ENCODE data around the gene CCNYL1. TPM values are rescaled to one million over a fixed set of nuclear protein-coding genes. Genes with fewer than 3 reads are reported as not detected.
"Not testable (repeated sequence)": the region's sequence is repeated elsewhere in the genome, so short reads cannot be mapped to it uniquely, and the experiment has no call there.

The CCNYL1 gene
- total RNA-seq, 8 experiments from 2014 or later: 6.0 to 67.1 (median 8.7) TPM

DNA sequence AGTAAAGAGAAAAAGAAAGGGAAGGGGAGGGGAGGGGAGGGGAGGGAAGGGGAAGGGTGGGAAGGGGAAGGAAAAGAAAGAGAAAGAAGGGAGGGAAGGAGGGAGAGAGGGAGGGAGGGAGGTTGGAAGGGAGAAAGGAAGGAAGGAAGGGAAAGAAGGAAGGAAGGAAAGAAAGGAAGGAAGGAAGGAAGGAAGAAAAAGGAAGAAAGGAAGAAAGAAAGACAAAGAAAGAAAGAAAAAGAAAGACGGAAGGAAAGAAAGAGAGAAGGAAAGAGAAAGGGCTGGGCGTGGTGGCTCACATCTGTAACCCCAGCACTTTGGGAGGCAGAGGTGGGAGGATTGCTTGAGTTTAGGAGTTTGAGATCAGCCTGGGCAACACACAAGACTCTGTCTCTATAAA, 24.6 kb upstream of the CCNYL1 start:
- no peak overlapping the region for H3K4me3 ChIP-seq
- no peak overlapping the region for H3K27ac ChIP-seq
- peaks cover 0 to 3% of the 10 kb centered on the region in 2 donors for H3K4me1 ChIP-seq (replicated peaks in 1 of 2)
- no peak for ATAC-seq (replicated peaks in 6 of 8)
- WGBS, 10 experiments: 44 to 100% (median 92%) methylated on average over 1 to 2 of the region's 2 CpGs; no CpG with 5 or more reads in 4 of the 10 experiments
- in situ Hi-C loops (cut with MboI; ENCODE audit: low pct_unique_long_range_greater_than_20kb in 2 of 9, low sequenced_read_pairs in 9 of 9, unreplicated experiment in 9 of 9): no loop called here

- Histone ChIP-seq H3K4me1 (replicated peaks in 1 of 2) (peaks cover 0 to 3% of the 10 kb centered on the region in 2 donors), H3K4me3 (no peak overlapping the region), H3K27ac (no peak overlapping the region)
- no peak for ATAC-seq (replicated peaks in 6 of 8)
- in situ Hi-C loops (cut with MboI; ENCODE audit: low pct_unique_long_range_greater_than_20kb in 2 of 9, low sequenced_read_pairs in 9 of 9, unreplicated experiment in 9 of 9): no loop called here
Observed at GRCh38 chr2:207688597-207688996, 22.8 kb upstream of the CCNYL1 start.

GRCh38 chr2:207690845-207691461, 20.5 kb upstream of the CCNYL1 start:
- H3K27ac ChIP-seq; ATAC-seq (replicated peaks in 6 of 8); H3K4me1 ChIP-seq (replicated peaks in 1 of 2); in situ Hi-C loops (cut with MboI; ENCODE audit: low pct_unique_long_range_greater_than_20kb in 2 of 9, low sequenced_read_pairs in 9 of 9, unreplicated experiment in 9 of 9); H3K4me3 ChIP-seq: not testable (repeated sequence)
- 80 to 100% (median 94%) methylated on average over 1 to 16 of the region's 16 CpGs; no CpG with 5 or more reads in 1 of the 10 experiments for WGBS, 10 experiments

DNA sequence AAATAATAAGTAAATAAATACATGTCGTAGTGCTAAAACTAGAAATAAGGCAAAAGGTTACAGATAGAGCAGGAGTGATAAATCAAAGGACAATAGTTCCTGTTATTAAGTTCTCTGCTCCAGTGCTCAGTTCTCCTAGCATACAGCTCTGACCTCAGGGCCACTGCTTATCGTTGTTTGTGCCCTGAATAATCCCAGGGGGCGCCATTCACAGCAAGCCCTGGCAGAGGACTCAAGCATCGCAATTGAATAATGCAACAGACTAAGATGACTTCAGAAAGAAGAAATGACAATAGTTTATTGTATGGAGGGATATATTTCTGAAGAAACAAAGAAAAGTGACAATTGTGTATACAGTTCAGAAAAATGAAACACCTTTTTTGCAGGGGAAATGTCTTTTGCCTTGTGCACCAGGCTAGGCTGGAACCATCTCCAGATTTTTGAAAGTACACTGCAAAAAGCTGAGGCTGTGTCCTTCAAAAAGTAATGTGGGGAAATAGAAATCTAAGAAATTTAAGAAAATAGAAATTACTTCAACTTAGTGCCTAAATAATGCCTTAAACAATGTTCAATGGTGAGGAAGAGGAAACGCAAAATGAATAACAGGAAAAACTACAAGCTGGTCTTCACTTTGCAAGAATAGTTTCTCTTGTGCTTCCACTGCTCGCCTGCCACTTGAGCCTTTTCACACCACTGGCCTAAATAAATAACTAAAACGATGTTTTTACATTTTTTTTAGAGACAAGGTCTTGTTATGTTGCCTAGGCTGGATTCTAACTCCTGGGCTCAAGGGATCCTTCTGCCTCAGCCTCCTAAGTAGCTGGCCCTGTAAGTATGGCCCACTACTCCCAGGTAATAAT, 19.0 kb upstream of the CCNYL1 start:
- 36 to 80% (median 66%) methylated on average over 2 to 6 of the region's 7 CpGs for WGBS, 10 experiments
- peak in 1 of 8 experiments; percentile 41 for ATAC-seq (replicated peaks in 6 of 8)
- H3K4me3 ChIP-seq: no peak overlapping the region
- H3K4me1 ChIP-seq (replicated peaks in 1 of 2): no peaks in the 10 kb centered on the region
- H3K27ac ChIP-seq: no peak overlapping the region
- in situ Hi-C loops (cut with MboI; ENCODE audit: low pct_unique_long_range_greater_than_20kb in 2 of 9, low sequenced_read_pairs in 9 of 9, unreplicated experiment in 9 of 9): no loop called here

DNA sequence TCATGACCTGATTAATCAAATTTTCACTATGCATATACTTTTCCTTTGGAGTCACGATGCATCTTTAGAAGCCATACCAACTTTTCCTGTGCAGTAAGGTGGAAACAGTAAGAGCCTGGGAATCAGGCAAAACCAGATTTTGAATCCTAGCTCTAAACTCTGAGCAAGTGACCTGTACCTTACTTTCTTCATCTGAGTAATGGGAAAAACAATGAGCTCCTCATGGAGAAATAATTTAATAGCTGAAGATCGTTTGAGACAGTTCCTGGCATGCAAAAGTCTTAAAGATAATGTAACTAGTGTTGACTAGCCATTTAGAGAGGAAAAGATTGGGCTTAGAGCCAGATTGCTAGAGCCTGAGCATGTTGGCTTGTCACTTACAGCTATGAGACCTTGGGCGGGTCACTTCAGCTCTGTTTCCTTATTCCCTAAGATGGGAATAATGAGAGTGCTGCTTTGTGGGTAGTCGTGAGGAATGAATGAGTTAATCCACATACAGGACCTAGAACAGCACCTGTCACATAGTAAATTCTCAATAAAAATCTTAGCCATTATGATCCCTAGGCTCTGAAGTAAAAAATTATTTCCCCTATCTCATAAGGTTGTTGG, 17.7 kb upstream of the CCNYL1 start:
- 40 to 92% (median 81%) methylated on average over 1 to 3 of the region's 4 CpGs for WGBS, 10 experiments
- H3K27ac ChIP-seq: no peak overlapping the region
- no peak for ATAC-seq (replicated peaks in 6 of 8)

DNA sequence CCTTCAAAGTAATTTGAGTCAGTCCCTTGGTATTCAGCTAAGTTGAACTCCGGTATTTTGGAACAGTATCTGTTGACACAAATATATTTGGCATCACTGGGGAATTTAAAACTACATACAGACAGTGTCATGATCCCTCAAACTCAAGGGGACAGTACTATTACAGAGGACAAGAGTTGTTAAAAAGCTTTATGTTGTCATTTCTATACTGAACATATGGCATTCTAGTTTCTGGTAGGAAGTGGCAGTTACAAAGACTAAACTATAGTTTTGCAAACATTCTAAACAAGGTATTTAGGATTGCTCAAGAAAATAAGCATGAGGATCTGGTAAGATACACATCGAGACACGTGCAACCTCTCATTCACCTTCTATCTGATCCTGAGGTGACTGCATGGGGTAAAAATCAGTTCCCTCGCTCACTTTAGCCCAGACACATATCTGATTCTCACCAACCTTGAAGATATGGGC, 16.6 kb upstream of the CCNYL1 start:
- no peak for ATAC-seq (replicated peaks in 6 of 8)
- WGBS, 10 experiments: 0 to 100% (median 88%) methylated on average over 1 to 4 of the region's 4 CpGs; no CpG with 5 or more reads in 1 of the 10 experiments
- no peaks in the 10 kb centered on the region for H3K4me1 ChIP-seq (replicated peaks in 1 of 2)
- no peak overlapping the region for H3K27ac ChIP-seq
- H3K4me3 ChIP-seq: no peak overlapping the region
- in situ Hi-C loops (cut with MboI; ENCODE audit: low pct_unique_long_range_greater_than_20kb in 2 of 9, low sequenced_read_pairs in 9 of 9, unreplicated experiment in 9 of 9): no loop called here

More for the DNA sequence above, 17.7 kb upstream of the CCNYL1 start:
- Histone ChIP-seq H3K4me3 (no peak overlapping the region), H3K4me1 (replicated peaks in 1 of 2) (no peaks in the 10 kb centered on the region)
- in situ Hi-C loops (cut with MboI; ENCODE audit: low pct_unique_long_range_greater_than_20kb in 2 of 9, low sequenced_read_pairs in 9 of 9, unreplicated experiment in 9 of 9): no loop called here

DNA sequence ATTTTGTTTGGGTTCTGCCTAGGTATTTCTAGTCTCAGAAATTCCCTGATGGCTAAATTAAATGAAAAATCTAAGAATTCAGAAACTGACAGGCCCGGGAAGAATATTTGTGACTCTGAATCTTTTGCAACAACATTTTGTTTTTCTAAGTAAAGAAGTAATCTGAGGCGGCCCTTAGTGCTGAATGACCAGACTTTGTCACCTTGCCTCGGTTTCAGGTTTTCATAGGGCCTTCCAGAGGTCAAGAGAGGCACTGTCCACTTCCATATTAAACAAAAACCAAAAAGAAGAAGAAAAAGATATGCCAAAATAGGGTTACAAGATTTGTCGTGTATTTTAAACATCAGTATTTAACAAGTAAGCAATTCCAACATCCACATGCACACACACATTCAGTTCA, 16.1 kb upstream of the CCNYL1 start:
- Histone ChIP-seq H3K4me3 (no peak overlapping the region), H3K27ac (no peak overlapping the region), H3K4me1 (replicated peaks in 1 of 2) (no peaks in the 10 kb centered on the region)
- 58 to 100% (median 72%) methylated on average over 1 to 4 of the region's 4 CpGs; no CpG with 5 or more reads in 1 of the 10 experiments for WGBS, 10 experiments
- ATAC-seq (replicated peaks in 6 of 8): no peak
- in situ Hi-C loops (cut with MboI; ENCODE audit: low pct_unique_long_range_greater_than_20kb in 2 of 9, low sequenced_read_pairs in 9 of 9, unreplicated experiment in 9 of 9): no loop called here

DNA sequence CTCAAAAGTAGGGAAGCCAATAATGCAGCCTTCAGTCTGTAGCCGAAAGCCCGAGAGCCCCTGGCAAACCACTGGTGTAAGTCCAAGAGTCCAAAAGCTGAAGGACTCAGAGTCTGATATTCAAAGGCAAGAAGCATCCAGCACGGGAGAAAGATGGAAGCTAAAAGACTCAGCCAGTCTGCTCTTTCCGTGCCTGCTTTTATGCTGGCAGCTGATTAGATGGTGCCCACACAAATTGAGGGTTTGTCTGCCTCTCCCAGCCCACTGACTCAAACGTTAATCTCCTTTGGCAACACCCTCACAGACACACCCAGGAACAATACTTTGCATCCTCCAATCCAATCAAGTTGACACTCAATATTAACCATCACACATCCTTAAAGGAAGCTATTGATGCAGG, 14.5 kb upstream of the CCNYL1 start:
- WGBS, 10 experiments: 0 to 90% (median 69%) methylated on average over 1 to 5 of the region's 5 CpGs; no CpG with 5 or more reads in 3 of the 10 experiments
- H3K4me3 ChIP-seq; H3K4me1 ChIP-seq (replicated peaks in 1 of 2); in situ Hi-C loops (cut with MboI; ENCODE audit: low pct_unique_long_range_greater_than_20kb in 2 of 9, low sequenced_read_pairs in 9 of 9, unreplicated experiment in 9 of 9); H3K27ac ChIP-seq; ATAC-seq (replicated peaks in 6 of 8): not testable (repeated sequence)

GRCh38 chr2:207697411-207697810, 14.0 kb upstream of the CCNYL1 start:
- WGBS, 10 experiments: no CpG with 5 or more reads among the region's 1 CpG
- ATAC-seq (replicated peaks in 6 of 8): no peak
- in situ Hi-C loops (cut with MboI; ENCODE audit: low pct_unique_long_range_greater_than_20kb in 2 of 9, low sequenced_read_pairs in 9 of 9, unreplicated experiment in 9 of 9): no loop called here

DNA sequence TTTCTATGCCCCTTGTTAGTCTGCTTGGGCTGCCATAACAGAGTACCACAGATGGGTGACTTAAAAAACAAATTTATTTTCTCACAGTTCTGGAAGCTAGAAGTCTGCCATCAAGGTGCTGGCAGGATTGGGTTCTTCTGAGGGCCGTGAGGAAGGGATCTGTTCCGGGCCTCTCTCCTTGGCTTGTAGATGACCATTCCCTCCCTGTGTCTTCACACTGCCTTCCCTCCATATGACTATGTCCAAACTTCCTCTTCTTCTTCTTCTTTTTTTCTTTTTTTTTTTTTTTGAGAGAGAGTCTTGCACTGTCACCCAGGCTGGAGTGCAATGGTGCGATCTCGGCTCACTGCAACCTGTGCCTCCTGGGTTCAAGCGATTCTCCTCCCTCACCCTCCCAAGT, 13.1 kb upstream of the CCNYL1 start:
- in situ Hi-C loops (cut with MboI; ENCODE audit: low pct_unique_long_range_greater_than_20kb in 2 of 9, low sequenced_read_pairs in 9 of 9, unreplicated experiment in 9 of 9): no loop called here
- no peak for ATAC-seq (replicated peaks in 6 of 8)
- H3K27ac ChIP-seq: no peak overlapping the region
- H3K4me3 ChIP-seq: no peak overlapping the region
- WGBS, 10 experiments: 63 to 100% (median 94%) methylated on average over 1 to 5 of the region's 5 CpGs; no CpG with 5 or more reads in 1 of the 10 experiments
- H3K4me1 ChIP-seq (replicated peaks in 1 of 2): no peaks in the 10 kb centered on the region

More at GRCh38 chr2:207697411-207697810, 14.0 kb upstream of the CCNYL1 start:
- Histone ChIP-seq H3K4me1 (replicated peaks in 1 of 2) (no peaks in the 10 kb centered on the region), H3K4me3 (no peak overlapping the region), H3K27ac (no peak overlapping the region)

DNA sequence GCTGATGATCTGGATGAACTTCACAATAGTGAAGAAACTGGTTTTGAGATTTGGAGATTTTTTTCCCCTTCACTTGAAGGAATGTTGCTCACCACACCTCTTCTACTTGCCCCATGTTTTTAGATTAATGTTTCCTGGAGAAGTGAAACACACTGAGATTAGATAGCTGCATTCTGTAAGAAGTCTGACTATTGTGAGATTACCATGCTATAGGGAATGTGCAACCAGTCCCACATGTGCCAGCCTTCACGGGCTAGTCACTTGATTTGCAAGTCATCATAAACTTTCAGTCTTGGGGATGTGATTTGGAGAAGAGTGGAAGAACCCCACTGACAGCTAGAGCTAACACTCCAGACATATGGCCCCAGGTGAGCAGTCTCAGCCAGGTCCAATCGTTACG, 7.4 kb upstream of the CCNYL1 start:
- no peaks in the 10 kb centered on the region for H3K4me1 ChIP-seq (replicated peaks in 1 of 2)
- no peak overlapping the region for H3K4me3 ChIP-seq
- WGBS, 10 experiments: 17 to 100% (median 80%) methylated on average over 1 to 3 of the region's 3 CpGs; no CpG with 5 or more reads in 5 of the 10 experiments
- ATAC-seq (replicated peaks in 6 of 8): no peak
- in situ Hi-C loops (cut with MboI; ENCODE audit: low pct_unique_long_range_greater_than_20kb in 2 of 9, low sequenced_read_pairs in 9 of 9, unreplicated experiment in 9 of 9): loop anchor here in 1 of 9 experiments (10.0 kb wide), 1 partner anchor 69 kb away; no protein-coding TSS in a partner anchor
- no peak overlapping the region for H3K27ac ChIP-seq

DNA sequence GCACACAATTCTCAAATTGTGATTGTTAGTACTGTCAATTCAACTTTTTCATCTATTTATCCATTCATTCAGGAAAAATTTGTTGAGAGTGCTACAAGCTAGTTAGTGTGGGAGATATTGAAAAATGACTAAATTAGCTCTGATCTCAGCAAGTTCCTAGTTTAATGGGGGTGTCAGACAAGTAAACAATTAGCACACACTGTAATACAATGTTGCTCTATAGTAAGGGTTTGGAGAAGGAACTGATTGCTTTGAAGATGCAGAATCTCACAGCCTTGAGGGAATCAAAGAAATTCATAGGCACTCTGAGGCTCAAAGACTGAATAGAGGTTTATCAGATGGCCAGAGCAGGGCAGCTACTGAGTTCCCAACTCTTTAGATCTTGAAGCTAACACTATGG, 6.8 kb upstream of the CCNYL1 start:
- no peak overlapping the region for H3K4me3 ChIP-seq
- in situ Hi-C loops (cut with MboI; ENCODE audit: low pct_unique_long_range_greater_than_20kb in 2 of 9, low sequenced_read_pairs in 9 of 9, unreplicated experiment in 9 of 9): loop anchor here in 1 of 9 experiments (10.0 kb wide), 1 partner anchor 70 kb away; no protein-coding TSS in a partner anchor
- ATAC-seq (replicated peaks in 6 of 8): peak in 1 of 8 experiments; percentile 19

More for the DNA sequence above, 6.8 kb upstream of the CCNYL1 start:
- no peak overlapping the region for H3K27ac ChIP-seq
- no peaks in the 10 kb centered on the region for H3K4me1 ChIP-seq (replicated peaks in 1 of 2)
